Adrenal gland (tissue), 5 donors: ENCODE data around the gene MLN.

Experiments used
- POLR2A ChIP-seq, 2 donors: fragments of 450-650 bp; IDR thresholded peaks; one replicate each; pipeline ENCODE4 v1.6.1; 2017; ENCODE audit warnings: antibody characterized with exemption in 2 of 2, mild to moderate bottlenecking in 2 of 2, moderate library complexity in 1 of 2
- TF ChIP-seq, protein P1 (sequence below), 6 experiments: fragments of 450-650 bp in 4 of 6; fragments of 200-600 bp in 2 of 6; sonication (generic) in 1 of 6; IDR thresholded peaks; 1 replicate in 5 of 6; 2 replicates in 1 of 6; pipeline versions ENCODE4 v1.5.1 to v1.8.0; 2016 to 2021; ENCODE audit warnings: antibody characterized with exemption in 6 of 6, mild to moderate bottlenecking in 2 of 6, moderate library complexity in 1 of 6
- donor health status: DM: no; HTN: no; CAD: no.

DNA sequence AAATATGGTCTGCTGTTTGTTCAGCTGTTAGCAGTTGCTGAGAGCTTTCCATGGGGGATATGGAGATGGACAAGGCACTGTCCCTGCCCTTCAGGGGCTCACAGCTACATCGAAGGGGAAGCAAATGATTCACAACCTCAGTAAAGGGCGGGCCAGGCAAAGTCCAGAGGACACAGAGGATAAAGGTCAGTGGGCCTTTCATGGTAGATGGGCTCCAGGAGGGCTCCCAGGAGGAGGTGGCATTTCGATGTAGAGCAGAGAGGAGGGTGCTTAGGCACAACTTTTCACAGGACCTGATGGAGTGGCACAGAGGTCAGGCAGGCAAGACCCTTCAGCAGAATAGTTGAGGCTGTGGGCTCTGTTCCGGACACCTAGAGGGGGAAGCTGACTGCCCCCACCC, 15.2 kb upstream of the MLN start:
- TF ChIP-seq, protein P1, sequence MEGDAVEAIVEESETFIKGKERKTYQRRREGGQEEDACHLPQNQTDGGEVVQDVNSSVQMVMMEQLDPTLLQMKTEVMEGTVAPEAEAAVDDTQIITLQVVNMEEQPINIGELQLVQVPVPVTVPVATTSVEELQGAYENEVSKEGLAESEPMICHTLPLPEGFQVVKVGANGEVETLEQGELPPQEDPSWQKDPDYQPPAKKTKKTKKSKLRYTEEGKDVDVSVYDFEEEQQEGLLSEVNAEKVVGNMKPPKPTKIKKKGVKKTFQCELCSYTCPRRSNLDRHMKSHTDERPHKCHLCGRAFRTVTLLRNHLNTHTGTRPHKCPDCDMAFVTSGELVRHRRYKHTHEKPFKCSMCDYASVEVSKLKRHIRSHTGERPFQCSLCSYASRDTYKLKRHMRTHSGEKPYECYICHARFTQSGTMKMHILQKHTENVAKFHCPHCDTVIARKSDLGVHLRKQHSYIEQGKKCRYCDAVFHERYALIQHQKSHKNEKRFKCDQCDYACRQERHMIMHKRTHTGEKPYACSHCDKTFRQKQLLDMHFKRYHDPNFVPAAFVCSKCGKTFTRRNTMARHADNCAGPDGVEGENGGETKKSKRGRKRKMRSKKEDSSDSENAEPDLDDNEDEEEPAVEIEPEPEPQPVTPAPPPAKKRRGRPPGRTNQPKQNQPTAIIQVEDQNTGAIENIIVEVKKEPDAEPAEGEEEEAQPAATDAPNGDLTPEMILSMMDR (IDR thresholded peaks at IDR 0.05), result no peak
- TF ChIP-seq POLR2A (IDR thresholded peaks at IDR 0.05), result no peak
